GM21381 (cell line): ENCODE data around the gene ANKEF1.
"Not testable (repeated sequence)": the region's sequence is repeated elsewhere in the genome, so short reads cannot be mapped to it uniquely, and the experiment has no call there.

Experiments
- ATAC-seq: cut with Tn5 transposase; IDR thresholded peaks from one replicate; pipeline ENCODE4 v1.9.1; 2021; ENCODE audit warnings: mild to moderate bottlenecking, moderate library complexity; ENCODE audit not compliant: unreplicated experiment

The ANKEF1 gene

DNA sequence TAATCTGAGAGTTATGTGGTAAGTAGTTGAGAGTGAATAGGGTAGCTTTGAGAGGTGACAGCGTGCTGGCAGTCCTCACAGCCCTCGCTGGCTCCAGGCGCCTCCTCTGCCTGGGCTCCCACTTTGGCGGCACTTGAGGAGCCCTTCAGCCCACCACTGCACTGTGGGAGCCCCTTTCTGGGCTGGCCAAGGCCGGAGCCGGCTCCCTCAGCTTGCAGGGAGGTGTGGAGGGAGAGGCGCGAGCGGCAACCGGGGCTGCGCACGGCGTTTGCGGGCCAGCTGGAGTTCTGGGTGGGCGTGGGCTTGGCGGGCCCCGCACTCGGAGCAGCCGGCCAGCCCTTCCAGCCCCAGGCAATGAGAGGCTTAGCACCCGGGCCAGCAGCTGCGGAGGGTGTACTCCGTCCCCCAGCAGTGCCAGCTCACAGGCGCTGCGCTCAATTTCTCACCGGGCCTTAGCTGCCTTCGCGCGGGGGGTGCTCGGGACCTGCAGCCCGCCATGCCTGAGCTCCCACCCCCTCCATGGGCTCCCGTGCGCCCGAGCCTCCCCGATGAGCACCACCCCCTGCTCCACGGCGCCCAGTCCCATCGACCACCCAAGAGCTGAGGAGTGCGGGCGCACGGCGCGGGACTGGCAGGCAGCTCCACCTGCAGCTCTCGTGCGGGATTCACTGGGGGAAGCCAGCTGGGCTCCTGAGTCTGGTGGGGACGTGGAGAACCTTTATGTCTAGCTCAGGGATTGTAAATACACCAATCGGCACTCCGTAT is 3.2 kb upstream of the ANKEF1 start:
- not testable (repeated sequence) for ATAC-seq

GRCh38 chr20:10032269-10032668 is 2.5 kb upstream of the ANKEF1 start:
- not testable (repeated sequence) for ATAC-seq

DNA sequence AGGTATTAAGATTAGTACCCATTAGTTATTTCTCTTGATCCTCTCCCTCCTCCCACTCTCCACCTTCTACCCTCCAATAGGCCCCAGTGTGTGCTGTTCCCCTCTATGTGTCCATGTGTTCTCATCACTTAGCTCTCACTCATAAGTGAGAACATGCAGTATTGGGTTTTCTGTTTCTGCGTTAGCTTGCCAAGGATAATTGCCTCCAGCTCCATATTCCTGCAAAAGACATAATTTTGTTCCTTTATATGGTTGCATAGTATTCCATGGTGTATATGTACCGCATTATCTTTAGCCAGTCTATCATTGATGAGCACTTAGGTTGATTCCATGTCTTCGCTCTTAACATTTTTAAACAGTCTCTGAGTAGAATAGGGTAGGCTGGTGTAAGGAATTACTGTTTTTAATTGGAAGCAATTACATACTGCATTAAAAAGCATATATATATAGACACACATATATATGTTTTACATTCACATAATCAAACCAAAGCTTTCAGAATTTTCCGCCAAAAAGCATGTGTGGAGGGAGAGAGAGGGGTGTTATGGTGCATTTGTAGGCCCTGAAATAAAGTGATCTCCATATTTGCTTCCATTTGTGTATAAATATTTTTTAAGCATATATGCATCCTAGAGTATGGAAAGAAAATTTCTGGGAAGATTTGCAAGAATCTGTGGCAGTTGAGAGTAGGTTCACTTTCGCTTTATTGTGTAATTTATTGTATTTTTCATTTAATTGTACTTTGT is 709 bp upstream of the ANKEF1 start:
- ATAC-seq: no peak

GRCh38 chr20:10036321-10036720 is 1.5 kb downstream of the ANKEF1 start:
- ATAC-seq: not testable (repeated sequence)

DNA sequence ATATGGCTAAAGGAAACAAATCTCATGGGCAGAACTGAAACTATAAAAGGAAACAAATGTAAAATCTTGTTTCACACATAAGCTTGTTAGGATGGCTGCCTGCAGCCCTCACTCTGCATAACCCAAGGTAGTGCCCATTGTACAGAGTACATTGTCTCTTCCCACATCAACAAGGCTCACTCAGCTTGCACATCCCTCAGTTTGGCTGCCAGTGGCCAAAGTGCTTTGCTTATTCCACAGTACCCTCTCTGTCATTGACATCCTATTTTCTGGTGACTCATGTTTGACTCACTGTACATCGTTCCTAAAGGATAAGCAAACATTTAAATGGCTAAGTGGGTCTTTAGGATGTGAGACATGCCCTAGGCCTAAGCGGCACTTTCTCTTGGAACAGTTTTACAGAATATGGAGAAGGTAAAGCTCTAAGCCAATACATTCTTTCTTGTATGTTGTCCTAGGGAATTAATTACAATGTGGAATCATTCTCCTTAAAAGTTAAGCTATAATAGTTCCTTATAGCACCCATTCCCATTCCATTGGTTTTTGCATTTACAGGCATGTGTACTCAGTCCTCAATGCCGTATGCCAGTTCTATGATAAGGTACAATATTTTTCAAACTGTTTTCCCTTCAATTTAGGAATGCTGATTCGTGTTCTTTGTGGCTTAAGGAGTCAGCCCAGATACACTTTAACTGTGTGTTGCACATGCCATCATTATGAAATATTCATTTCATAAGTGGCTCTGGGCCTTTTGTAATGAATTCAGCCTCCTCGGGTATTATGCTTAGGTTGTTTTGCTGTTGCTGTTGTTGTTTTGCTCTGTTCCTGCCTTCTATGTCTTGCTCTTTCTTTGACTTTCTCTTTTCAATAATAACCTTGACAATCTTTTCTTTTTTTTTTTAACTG is 5.5 kb downstream of the ANKEF1 start:
- peak; percentile 43 for ATAC-seq

DNA sequence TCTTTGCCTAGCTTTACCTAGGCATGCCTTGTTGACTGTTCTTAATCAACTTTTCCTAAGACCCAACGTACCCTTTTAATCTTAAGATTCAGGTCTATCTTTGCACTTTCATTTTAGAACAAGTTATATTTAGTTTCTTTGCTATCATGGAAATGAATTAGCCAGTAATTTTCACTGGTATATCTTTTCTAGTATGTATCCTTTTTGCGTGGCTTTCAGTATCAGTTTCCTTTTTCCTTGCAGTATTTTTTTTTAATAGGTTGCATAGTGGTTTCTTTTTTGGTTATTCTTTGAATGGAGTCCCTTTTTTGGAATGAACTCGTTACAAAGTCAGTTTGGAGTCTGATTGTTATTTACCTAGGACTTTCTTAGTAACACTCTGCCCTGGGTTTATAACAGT is 7.3 kb downstream of the ANKEF1 start:
- ATAC-seq: no peak

GRCh38 chr20:10047427-10047826 is 12.6 kb downstream of the ANKEF1 start:
- no peak for ATAC-seq

DNA sequence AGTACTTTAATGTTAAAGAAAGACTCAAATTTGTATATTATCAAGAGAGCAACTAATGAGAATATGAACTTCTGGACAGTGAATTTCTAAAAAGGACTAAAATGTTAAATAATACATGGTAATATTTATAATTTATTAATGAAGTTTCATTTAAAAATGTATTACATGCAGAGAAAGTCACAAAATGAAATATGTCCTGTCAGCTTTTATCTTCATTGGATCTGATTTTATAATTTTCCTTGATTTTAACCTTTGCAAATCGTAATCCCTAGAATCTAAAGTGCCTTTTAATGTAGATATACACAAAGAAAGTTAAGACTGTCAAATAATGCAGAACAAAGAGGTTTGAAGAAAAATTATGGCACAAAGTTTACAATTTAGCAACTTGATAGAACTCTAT is 16.4 kb downstream of the ANKEF1 start:
- ATAC-seq: no peak

DNA sequence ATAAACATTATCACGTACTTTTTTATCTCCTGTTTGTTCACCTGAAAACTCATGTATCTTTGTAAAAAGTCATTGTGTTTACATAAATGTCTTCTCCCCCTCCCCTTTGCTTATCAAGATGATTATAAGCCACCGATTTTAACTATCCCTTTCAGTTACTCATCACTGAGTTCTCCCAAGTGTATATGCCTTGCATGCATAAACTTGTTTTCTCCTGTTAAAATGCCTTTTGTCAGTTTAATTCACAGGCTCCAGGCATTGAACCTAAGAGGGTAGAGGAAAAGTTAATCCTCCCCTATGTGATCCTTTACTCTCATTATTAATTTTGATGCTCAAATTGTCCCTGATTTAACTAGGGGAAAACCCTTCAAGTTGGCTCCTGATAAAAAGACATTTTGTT is 24.2 kb downstream of the ANKEF1 start:
- ATAC-seq: no peak

DNA sequence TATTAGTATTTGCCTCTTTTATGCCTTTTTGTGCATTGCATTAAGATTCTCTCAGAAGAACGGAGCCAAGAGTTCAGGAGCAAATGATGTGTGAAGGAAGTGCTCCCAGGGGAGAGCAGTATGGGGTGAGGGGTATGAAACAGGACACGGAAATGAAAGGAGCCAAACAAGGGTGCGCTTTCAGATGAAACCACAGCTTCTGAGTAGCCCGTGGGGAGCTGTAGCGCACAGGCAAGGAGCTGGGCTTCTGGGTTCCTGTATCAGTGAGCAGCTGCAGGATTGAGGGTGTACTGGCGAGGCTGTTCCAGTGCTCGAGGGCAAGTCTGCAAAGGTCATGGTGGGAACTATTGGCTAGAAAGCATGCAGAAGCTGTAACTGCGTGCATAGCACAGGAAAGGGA is 25.4 kb downstream of the ANKEF1 start:
- peak; percentile 95 for ATAC-seq

GRCh38 chr20:10061641-10062040 is 26.9 kb downstream of the ANKEF1 start:
- ATAC-seq: no peak

GRCh38 chr20:10063482-10063881 is 28.7 kb downstream of the ANKEF1 start:
- no peak for ATAC-seq

DNA sequence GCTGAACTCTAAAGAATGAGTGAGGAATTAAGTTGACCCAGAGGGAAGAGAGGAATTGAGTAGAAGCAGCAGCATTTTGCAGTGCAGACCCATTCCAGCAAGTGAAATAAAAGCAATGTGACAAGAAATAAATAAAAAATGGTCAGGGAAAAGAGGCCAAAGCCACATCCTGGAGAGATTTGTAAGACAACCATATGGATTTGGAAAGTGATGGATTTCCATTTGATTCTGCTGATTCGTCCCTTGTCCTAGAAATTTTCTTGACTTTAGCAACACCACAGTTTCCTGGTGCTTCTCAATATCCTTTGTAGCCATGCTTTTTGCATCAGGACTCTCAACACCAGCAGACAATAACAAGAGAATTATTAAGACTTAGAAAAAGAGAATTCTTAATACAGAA is 29.8 kb downstream of the ANKEF1 start:
- no peak for ATAC-seq

DNA sequence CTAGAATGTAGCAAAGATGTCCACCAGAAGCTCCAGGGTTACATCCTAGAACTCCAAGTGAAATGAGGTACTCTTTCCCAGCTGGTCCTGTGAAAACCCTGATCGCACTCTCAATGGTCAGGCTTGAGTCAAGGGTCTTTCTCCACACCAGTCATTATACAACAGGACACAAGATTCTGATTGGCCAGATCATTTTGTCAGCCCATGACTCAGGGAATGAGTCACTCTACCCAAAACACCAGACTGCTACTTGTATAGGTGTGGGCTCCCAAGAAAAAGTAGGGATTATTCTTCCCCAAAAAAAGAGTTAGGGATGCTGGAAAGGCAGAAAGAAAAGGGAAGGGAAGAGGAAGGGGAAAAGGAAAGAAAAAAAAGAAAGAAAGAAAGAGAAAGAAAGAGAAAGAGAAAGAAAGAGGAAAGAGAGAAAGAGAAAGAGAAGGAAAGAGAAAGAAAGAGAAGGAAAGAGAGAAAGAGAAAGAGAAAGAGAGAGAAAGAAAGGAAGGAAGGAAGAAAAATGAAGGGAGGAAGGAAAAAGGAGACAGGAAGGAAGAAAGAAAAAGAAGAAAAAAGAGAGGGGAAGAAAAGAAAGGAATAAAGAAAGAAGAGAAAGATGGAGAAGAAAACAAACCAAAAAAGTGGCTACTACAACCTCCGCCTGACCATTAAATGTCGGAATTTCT is 30.5 kb downstream of the ANKEF1 start:
- no peak for ATAC-seq

DNA sequence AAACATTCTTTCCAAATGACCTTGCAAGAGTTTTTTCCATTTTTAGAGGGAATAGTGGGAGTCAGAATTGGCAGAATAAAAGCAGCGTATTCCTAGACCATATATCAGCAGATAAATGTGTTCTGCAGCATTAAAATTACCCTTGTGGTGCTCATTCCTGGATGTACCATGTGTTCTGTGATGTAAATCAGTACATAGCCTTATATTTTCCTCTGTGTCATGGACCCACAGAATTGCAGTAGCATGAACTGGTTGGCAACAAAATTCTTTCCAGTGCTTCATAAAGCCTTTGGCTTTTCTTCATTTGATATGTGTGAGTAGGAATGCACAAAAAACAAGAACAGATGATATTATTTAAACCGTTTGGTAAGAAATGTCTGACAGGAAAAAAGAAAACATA is 32.5 kb downstream of the ANKEF1 start:
- ATAC-seq: no peak

DNA sequence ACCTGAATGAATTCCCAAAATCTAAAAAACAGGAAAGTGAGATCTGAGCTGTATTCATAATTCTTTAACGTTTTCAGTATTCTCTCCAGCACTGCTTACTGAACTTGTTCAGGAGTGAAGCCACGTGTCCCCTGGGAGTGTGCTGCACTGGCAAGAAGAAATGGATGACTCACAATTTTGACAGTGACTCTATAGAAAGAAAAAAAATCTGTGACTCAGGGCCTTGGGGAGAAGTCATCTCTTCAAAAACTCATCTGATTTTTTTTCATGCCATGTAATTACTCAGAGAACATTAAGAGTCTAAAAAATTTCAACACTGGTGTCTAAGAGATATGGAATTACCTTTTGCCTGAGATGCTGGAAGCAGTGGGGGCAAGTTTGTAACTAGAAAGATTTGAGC is 39.7 kb downstream of the ANKEF1 start:
- ATAC-seq: no peak

DNA sequence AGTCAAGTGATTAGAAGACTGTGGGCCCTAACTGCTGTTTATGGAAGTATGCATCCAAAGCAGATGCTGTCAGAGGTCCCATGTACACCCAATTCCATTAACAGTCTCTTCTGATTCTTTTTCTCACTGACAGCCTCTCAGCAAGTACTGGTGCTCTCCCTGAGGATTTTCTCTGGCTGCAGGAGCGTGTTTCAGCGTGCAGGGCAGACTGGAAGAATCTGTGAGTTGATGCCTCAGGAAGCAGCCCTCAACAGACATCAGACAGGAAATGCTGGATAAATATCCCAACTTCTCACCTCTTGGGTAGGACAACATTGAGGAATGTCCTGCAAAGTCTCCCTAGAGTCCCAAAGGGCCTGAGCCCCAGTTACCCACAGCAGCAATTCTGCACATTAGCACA is 40.8 kb downstream of the ANKEF1 start:
- ATAC-seq: no peak

DNA sequence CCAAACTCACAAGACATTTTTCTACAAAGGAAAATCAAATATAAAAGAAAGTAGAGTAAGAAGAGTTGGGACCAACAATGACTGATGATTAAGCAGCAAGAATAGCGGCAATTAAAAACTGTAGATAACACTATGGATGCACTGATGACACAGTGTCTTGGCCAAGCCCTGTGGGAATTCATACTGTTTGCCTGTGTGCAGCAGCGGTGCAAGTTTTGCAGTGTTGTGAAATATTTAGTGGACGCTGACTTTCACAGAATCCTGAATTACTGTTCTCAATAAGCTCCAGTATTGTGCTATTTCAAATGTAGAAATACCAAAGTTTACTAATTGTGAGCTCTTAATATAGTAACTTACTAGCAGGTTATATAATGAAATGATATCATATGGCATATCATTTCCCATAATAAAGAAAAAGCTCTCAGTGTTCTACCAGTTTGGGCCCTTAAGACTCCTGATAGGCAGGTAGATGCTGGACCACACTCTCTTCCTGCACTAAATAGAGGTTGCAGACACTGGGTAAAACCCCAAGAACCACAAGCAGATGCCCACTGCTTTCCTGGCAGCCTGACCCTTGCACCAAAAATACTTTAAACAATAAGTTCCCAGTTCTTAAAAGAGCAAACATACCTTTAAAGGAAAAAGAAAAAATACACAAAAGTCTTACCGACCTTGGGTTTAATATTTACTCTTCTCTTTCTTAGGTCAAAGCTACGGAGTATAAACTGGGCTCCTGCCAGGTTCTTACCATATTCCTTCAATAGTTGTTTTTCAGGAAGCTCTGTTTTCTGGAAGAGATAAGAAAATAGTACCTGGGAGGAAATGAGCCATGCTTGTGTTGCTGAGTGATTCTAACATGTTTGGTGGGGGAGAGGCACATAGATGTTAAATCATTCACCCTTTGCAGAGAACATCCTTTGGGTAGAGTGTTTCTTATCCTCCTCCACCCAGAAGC is 41.6 kb downstream of the ANKEF1 start:
- no peak for ATAC-seq

DNA sequence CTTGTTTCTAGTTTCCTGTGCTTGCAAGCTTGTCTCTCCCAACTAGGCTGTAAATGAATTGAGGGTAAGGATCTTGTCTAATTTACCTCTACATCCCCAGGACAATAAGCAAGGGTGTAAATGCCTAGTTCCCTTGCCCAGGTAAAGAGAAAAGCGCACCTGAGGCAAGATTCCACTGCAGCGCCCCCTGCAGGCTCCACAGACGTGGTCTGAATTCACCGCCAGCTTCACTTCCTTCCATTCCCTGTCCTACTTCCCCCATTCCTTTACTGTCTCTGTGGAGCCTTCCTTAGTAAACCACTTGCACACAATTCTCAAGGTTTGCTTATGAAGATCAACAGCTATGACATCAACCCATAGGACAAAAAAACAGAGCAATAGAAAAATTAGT is 42.3 kb downstream of the ANKEF1 start:
- ATAC-seq: no peak

DNA sequence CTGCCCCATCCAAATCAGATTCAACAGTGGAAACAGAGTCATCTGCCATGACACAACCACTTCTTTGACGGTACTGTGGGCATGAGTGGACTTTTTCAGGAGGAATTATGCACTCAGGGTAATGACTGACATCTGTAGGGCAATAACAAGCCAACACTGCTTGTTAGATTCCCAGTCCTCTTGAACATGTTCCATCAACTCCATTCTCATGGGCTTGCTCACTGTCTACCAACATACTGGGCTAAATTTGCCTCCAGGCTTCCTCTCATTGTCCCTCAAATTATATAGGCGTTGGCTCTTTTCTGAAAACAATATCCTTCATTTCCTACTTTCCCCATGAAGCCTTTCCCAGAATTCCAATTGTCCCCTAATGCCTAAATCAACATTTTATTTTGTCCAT is 43.1 kb downstream of the ANKEF1 start:
- ATAC-seq: no peak
